ENCODE measurements around the gene GNG7.

DNA sequence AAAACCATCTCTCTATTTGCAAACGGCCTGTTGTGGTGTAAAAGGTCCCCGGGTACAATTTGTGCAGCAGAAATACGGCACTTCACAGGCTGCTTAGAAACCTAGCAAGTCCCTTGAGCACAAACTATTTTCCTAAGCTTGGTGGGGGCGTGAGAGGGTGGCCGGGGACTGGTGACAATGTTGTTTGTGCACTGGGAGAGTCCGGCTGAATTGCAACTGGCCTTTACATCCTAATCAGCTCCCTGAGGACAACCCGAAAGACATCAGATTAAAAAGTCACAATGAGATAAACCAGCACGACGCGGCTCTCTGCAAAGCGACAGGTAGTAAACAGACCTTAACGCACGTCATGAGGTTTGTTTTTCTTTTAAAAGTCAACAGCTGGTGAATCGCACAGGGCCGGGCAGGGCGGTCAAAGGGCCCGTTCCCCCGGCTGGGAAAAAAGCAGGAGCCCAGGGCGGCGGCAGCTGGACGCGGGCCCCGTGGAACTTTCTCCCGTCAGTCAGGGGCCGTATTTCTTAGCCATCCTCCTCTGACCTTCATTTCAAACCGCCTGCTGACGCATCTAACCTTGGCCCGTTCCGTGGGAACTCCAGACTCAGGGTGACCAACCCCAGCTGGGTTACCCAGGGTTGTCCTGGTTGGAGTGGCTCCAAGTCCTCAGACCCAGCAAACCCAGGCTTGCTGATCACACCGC, 114.3 kb downstream of the GNG7 start:
- TF ChIP-seq, protein P1, sequence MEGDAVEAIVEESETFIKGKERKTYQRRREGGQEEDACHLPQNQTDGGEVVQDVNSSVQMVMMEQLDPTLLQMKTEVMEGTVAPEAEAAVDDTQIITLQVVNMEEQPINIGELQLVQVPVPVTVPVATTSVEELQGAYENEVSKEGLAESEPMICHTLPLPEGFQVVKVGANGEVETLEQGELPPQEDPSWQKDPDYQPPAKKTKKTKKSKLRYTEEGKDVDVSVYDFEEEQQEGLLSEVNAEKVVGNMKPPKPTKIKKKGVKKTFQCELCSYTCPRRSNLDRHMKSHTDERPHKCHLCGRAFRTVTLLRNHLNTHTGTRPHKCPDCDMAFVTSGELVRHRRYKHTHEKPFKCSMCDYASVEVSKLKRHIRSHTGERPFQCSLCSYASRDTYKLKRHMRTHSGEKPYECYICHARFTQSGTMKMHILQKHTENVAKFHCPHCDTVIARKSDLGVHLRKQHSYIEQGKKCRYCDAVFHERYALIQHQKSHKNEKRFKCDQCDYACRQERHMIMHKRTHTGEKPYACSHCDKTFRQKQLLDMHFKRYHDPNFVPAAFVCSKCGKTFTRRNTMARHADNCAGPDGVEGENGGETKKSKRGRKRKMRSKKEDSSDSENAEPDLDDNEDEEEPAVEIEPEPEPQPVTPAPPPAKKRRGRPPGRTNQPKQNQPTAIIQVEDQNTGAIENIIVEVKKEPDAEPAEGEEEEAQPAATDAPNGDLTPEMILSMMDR (conservative IDR thresholded peaks at IDR 0.05; ENCODE audit: low read length) = no peak
- TF ChIP-seq EZH2phosphoT487 (IDR thresholded peaks at IDR 0.05; ENCODE audit: borderline replicate concordance) = no peak
